Activated CD4-positive, alpha-beta T cell treated with anti-CD3 and anti-CD28 coated beads, Interleukin-2, Interleukin-4, amounts not matched to agents 100 ng/mL and 50 ng/mL, durations not matched to agents 16 hours and 8 hours (primary cell): ENCODE measurements around the gene SSPN.
A peak's percentile ranks its signal among the peaks of the same experiment; 100 is the strongest.

Experiments used
- DNase-seq: peaks from one replicate; pipeline ENCODE4 v3.0.0-alpha.2; 2020; ENCODE audit warnings: low spot score

The SSPN gene

DNA sequence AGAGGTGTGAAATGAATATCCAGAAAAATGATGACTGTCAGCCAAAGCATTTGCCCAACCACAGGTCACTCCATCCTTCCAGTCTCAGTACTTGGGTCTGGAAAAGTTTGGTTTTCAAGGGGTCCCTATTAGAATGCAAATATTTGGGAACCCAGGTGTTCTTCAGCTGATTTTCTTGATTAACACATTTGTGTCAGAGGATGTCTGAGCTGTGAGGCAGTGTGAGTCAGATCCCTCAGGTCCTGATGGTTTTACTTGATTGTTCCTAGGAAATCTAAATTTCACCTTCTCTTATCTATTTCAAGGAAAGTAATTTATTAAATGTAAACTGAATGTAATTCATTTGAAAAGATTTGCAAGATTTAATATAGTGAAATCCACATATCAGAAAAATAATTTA is 71.5 kb downstream of the SSPN start:
- no peak for DNase-seq

DNA sequence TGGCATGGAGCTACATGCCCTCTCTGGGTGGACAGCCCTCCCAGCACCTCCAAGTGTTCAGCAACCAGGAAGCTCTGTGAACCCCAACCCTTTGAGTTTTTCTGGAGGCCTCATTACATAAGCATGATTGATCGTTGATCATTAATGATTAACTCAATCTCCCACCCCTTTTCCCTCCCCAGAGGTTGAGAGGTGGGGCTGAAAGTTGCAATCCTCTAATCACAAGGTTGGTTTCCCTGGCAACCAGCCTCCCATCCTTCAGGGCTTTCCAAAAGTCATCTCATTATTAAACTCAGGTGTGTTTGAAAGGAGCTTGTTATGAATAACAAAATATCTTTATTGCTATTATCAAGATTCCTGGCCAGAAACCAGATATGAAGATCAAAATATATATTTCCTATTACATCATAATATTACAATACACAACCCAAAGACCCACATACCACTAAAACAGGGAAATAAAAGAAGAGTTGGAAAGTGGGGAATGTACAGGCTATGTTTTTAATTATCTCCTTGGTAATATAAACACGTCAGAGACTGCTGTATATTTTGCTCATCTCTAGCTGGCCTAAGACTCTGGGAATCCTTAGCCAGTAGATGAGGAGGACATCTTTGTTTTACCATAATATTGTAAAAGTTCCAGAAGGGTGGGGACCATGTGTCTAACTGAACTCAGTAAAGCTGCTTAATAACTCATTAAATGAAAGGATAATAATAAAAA is 73.6 kb downstream of the SSPN start:
- no peak for DNase-seq

DNA sequence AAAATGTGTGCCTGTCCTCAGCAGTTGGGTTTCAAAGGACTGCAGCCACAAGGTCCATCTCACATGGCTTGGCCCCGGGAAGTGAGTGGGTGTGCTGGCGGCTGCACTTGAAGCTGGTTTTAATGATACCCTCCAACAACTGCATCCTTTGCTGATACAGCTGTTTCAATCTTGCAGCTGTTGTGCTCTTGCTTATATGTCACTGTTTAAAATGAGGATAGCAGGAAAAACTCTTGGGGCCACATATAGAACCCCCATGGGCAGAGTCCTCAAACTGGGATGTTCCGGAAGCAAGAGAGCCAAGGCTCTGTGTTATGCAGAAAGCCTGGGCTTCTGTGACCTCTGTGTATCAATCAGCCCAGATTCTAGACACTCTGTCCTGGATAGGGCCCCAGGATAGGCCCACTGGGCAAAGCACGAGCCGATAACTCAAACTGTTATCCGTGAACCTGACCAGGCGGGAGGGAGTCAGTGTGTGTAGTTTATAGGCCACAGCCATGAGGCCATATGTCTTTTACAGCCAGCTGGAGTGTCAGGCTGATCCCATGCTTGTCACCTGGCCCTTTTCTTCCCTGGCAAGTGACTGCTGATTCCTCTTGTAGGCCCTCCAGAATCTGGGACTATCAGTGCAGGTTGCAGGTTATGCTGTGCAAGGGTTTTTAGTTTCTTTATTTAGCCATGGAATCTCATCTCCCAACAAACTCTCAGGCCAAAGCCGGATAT is 74.3 kb downstream of the SSPN start:
- DNase-seq = no peak

DNA sequence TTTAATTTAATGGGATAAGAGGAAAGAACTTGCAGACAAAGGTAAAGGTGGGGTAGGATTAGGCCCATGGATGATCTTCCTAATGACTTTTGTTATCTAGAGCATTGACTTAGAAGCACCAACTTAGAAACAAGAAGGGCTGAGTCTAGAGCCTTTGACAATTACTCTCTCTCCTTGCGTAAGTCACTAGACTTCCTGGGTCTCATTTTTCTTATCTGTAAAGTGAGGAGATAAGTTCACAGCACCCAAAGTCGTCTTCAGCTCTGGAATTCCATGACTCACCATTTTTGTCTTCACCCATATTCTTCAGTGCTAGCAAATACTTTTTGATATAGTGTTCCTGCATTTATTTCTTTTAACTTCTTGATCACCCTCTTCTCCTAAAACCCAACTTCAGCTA is 75.7 kb downstream of the SSPN start:
- no peak for DNase-seq

DNA sequence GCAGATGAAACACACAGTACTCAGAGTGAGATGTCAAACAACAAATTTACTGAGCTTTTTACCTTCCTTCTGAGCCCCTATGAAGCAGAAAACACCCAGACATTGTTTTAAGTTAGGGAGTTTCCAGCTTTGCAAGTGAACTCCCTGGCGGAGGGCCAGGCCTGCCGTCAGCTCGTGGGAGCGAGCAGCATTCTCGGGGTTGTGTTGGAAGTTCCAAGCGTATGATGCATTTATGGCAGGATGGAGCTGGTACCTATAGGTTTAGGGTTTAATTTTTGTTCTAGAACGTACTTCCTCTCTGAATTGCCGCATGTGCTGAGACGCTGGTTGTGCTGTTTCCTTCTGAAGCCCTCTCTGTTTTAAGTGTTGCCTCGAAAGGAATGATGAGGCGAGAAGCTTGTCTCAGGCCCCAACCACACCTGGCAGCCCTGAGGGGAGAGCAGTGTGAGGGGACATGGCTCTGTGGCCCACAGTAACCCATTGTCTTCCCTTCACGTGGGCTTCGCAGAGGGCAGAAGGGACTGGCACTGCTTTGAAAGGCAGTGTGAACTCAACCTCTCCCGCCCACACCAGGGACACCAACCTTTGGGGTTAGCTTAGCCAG is 76.6 kb downstream of the SSPN start:
- no peak for DNase-seq

DNA sequence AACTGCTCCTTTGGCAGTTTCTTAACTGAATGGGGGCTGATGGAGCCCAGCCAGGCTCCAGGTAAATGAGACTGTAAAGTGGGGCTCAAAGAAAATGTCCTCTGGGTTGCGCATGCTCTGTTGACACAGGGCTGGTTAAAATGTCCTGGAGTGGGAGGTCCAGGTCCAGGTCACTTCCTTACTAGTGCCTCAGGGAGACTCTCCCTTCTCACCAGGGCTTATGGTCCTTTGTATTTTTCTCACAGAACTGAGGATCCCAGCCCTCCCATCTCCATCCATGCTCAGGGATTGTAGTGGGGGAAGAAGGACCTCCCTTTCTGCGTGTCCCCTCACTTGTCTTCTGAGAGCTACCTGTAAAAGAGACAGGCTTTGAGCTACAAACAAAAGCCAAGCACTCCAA is 77.5 kb downstream of the SSPN start:
- no peak for DNase-seq

DNA sequence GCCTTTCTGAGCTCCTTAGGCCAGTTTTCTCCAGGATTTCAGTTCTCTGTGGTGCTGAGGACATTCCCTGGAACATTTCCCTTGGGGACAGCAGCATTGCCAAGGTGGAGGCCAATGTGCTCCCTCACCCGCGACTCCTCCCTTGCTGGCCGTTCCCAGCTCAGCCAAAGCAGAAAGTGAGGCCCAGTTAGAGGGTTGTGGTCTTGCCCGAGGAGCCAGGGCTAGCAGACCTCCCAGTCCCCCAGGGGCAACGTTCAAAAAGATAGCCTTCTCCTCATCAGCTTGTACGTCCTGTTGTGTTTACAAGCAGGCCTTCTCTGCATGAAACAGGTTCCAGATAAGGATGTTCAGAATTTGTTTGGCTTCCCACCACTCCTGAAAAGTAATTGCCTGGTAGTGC is 78.4 kb downstream of the SSPN start:
- no peak for DNase-seq

DNA sequence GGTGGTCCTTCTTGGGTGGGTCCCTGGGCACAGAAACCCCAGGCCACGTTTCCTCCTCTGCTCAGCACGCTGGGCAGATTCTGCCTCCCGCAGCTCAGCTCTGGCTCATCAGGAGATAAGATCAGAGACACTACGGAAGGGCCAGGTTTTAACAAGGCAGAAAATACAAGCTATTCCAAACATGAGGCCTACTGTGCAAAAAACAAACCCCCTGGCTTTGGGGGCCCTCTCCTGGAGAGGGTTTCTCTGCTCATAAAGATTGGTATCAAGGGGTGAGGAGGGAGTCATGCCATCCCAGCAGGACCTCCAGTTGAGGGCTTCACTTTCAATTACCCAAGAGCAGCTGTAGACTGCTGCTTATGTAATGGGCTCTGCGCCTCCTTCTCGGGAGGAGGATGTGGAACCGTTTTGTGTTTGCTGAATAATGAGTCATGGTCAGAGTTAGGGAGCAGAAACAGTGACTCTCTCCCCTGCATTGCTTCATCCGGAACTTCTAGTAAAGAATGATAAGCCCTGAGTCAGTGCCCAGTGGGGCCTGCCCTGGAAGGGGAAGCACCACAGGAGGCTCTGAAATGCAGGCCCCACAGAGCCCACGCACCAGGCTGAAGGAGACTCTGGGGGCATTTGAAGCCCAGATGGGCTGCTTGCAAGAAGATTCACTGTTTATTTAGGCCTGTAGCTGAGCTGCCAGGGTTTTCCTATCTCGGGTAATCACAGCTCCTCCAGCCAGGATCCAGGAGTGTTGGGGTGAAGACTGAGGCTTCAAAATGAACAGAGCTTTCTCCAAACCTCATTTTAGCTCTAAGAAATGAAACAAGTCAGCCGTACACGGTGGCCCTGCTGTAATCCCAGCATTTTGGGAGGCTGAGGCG is 79.3 kb downstream of the SSPN start:
- peak; percentile 82 for DNase-seq

DNA sequence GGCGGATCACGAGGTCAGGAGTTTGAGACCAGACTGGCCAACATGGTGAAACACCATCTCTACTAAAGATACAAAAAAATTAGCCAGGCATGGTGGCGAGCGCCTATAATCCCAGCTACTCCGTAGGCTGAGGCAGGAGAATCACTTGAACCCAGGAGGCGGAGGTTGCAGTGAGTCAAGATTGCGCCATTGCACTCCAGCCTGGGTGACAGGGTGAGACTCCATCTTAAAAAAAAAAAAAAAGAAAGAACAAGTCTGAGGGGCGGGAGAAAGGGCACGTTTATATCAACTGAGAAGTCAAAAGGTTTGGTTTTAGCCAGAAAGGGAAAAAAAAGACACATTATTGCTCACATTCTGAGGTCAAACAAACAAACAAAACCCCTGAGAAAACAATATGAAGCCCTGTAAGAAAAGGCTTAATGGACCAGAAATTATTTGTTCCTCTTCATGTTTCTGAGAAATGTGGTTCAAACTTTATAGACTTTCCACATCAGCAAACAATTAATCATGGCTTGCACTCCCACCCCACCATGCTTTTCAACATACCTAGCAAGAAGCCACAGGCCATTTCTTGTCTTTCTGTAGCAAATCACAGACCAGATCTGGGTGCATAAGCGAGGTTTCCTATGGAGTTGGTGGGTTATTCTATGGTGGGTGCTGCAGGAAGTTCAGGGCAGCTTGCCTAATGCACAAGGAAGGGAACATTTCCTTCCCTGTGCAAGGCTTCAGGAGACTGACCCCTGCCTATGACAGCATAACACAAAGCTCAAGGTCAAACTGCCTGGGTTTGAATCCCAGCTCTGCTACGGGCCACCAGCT is 80.1 kb downstream of the SSPN start:
- no peak for DNase-seq

DNA sequence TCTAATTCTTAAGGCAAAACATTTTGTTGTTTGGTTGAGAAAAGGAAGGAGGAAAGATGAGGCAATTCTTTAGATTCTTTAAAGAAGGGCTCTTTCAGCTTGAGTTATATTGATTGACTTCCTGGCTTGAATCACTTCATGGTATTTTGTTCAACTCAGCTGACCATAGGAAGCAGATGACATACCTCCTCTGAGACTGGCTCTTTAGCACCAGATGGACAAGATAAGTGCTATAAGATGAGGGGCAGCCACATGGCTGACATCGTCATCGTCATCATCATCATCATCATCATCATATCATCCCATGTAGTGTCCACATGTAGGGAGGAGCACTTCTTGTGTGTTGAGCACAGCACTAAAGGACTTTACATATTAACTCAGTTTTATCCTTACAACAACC is 81.3 kb downstream of the SSPN start:
- DNase-seq = no peak

DNA sequence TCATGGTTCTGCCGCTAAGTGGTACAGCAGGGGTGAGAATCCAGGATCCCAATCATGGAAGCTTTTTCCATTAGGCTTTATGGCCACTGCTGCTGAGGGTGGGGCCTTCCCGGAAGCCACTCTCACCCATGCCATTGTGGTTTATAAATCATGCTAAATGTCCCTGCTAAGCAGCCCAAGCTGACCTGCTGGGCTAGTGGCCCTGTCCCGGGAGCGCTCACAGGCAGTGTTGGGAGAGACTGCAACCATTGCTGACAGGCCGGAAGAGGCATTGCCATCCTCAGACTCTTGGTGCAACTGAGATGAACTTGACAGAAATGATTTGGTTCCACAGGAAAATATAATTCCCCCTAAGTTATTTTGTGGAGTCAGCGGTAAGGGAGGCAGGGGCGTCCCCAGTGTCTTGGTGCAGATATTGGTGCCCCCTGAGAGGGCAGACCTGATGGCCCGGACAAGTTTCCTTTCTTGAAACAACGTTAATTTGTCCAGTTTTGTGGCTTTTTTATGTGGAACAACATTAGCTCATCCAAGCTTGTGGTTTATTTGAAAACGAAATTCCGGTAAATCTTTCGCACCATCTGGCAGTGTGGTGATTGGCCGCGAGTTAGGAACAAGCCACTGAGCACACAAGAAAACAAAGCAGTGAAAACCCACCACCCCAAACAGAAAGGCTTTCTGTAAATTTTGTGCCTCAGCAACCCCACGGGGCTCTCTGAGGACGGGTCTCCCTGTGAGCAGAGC is 82.3 kb downstream of the SSPN start:
- DNase-seq = no peak

DNA sequence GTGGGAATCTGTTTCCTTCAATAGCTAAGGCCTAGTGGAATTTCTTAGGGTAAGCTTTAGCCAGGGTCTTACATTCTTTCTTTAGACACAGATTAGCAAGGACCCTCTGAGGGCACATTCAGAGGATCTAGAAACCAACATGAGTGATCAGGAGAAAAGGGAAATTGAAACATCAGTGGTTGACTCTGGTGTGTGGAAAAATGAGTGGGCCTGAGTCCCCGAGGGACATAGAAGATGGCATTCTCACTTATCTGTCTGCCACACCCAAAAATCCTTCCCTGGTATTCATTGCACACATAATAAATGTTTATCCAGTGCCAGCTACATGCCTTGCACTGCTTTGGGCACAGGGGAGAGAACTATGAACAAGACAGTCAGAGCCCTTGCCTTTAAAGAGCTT is 82.9 kb downstream of the SSPN start:
- no peak for DNase-seq

DNA sequence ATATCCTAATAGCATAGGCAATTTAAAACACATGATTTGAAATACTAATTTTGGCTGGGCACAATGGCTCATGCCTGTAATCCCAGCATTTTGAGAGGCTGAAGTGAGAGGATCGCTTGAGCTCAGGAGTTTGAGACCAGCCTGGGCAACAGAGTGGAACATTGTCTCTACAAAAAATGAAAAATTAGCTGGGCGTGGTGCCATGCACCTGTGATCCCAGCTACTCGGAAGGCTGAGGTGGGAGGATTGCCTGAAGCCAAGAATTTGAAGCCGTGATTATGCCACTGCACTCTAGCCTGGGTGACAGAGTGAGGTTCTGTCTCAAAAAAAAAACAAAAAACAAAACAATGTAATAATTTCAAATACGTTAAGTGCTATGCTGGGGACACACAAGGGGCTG is 83.3 kb downstream of the SSPN start:
- no peak for DNase-seq

DNA sequence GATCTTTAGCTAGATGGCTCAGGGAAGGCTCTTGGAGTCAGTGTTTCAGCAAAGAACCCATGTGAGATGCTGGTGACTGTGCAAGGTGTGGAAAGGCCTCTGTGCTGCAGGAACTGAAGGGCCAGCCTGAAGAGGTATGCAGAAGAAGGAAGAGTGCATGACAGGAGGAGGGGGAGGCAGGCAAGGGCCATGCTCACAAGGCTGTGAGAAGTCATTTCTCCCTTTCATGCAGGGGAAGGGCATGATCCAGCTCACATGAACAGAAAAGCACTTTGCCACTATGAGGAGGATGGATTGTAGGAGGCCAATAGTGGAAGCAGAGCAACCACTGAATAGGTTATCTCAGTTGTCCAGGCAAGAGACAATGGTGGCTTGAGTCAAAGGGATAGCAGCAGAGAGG is 83.7 kb downstream of the SSPN start:
- DNase-seq = no peak

DNA sequence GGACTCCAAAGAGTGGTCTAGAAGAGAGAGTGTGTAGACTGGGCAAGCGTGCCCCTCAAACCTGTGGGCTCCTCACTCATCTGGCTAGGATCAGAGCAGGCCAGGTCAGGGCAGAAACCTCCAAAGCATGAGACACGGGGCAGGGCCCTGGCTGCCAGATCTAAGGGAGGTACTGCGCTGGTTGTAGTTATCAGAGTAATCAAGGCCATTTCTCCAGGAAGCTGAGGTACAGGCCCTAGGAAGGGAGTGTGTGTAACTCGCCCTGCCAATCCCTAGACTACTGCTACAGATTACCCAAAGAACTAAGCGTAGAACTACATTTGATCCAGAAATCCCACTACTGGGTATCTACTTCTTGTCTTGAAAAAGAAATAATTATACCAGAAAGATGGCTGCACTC is 84.5 kb downstream of the SSPN start:
- DNase-seq = no peak

DNA sequence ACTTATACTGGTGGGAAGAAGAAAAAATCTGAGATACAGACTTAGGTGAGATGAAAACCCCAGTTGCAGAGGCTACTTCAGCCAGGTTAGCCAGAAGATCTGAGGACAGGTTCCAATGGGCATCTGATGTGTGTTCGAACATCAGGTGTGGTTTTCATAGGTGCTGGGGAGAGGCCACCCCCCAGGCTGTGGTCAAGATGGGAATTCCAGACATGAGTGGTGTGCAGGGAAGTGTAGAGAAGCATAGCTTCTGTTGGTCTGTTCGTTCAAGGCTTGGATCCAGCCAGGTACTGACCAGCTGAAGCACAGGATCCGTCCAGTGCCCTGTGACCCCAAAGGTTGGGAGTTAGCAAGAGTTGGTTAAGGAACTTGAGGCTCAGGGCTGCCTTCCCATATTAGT is 85.5 kb downstream of the SSPN start:
- DNase-seq = no peak

DNA sequence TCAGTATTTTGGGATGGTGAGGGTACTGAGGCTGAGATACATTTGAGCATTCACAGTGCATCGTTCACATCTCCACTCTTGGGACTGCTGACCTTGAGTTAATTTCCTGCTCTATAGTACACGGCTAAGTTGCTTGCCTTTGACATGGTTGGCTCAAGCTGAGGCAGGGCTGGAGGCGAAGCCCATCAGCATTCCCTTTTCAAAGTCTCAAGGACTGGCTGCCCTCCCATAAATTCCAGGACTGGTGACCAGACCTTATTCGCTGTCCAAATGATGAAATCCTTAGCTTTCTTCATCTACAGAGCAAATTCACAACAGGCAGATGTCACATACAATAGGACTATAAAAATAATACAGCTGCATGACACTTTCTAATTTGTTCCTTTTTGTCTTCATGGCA is 85.9 kb downstream of the SSPN start:
- DNase-seq = no peak

DNA sequence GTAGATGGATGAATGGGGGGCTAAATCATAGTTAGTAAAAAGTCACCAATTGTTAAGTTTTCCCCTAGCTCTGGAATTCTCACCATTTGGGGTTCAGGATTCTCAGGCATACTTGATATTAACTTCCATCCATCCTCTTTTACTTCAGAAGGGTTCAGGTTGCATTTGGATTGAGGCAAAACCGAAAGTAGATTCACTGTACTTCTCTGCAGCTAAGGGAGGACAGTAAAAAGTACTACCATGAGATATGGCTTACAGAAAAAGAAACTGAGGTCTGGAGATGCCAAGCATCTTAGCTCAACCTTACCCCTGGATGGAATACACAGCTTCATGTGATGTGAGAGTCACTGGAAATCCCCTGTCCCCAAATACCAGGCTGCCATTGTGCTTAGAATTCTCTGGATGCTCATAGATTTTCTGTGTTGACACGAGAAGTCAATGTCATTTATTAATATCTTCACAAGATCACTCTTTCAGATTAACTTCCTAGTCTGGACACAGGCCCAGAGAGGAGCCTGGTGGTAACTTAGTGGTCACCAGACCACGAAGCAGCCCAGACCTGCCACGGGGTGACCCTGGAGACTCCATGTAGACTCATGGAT is 87.1 kb downstream of the SSPN start:
- no peak for DNase-seq

DNA sequence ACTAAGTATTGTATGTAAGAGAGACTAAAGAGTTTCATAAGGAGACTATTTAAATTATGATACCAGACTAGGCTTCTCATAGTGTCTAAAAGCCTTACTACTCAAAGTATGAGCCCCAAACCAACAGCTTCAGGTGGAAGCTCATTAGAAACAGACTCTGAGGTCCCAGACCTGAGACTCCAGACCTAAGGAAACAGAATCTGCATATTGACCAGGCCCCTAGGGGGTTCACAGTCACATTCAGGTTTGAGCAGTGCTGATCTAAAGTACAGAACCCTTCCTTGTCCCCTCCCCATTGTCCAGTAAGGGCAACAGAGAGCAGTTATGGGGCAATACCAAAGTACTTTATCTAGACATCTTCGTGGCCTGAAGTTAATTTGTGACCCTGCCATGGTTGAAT is 87.7 kb downstream of the SSPN start:
- no peak for DNase-seq

DNA sequence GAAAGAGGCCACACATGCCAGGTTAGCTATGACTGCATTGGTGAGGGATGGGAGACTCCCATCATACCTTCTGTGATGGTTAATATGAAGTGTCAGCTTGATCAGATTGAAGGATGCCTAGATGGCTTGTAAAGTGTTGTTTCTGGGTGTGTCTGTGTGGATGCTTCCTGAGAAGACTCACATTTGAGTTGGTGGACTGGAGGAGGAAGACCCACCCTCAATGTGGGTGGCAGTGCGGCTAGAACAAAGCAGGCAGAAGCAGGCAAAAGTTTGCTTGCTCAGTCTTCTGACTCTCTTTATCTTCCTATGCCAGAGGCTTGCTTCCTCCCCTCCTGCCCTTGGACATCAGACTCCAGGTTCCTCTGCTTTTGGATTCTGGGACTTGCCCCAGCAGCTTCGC is 88.2 kb downstream of the SSPN start:
- DNase-seq = no peak

DNA sequence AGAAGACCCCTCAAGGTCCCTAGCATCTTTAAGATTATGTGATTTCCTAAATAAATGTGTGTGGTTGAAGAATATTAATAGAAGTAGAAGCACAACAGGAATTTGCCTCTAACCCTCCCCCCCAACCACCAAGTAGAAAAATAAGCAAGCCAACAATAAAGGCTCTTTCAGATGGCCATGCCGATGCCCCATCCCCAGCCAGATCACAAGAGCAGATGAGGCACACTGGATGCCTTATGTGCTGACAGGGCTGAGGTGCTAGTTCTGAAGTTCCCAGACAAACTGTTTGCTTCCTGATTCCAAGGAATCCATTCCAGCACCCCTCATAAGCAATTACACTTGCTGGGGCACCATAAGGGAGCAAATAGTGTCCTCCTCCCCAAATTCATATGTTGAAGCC is 90.0 kb downstream of the SSPN start:
- DNase-seq = no peak
